ENCODE data around the gene PACSIN1.

GRCh38 chr6:34552620-34553019 is 86.7 kb downstream of the PACSIN1 start:
- no peak for TF ChIP-seq CTCF (IDR thresholded peaks at IDR 0.05)
- no peak for TF ChIP-seq POLR2AphosphoS5 (IDR thresholded peaks at IDR 0.05)
- no peak for TF ChIP-seq POLR2A (IDR thresholded peaks at IDR 0.05)
- no peak for TF ChIP-seq EP300 (IDR thresholded peaks at IDR 0.05)
